ENCODE data around the gene KLF11. TPM values are rescaled to one million over a fixed set of nuclear protein-coding genes. Genes with fewer than 3 reads are reported as not detected.
A peak's percentile ranks its signal among the peaks of the same experiment; 100 is the strongest.

KLF11 gene
- polyA plus RNA-seq, 3 donors, result 21.0 to 69.8 (median 25.3) TPM

DNA sequence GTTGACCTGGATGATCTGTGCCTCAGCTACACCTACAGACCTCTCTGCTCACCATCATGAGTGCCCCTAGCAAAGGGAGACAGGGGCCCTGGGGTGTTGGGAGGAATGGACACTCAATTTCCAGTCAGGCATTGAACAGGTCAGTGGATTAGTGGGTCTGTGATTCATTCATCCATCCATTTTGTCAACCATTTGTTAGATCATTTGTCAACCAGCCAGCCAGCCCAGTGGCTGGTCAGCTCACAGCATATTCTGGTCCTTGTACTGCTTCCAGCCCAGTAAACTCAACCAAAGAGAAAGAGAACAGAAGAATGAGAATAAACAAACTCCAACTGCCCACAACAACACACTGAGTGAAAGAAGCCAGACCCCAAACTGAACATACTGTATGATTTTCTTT lies 4.6 kb upstream of the KLF11 start:
- H3K79me2 ChIP-seq (ENCODE audit: insufficient read depth, low read length), result no peaks in the 10 kb centered on the region
- H3K4me3 Mint-ChIP-seq, result no peak overlapping the region
- H3K27ac ChIP-seq (ENCODE audit: low read depth in 1 of 2, low read length in 2 of 2), result no peak overlapping the region
- peaks cover 52 to 58% of the 10 kb centered on the region in 2 donors for H3K4me1 ChIP-seq (ENCODE audit: control insufficient read depth in 1 of 2, insufficient read depth in 2 of 2, low read length in 2 of 2)
- no peaks in the 10 kb centered on the region for H3K36me3 ChIP-seq (replicated peaks in 1 of 2; ENCODE audit: control insufficient read depth in 1 of 2, insufficient read depth in 2 of 2, low read length in 2 of 2)
- H3K4me1 Mint-ChIP-seq, result peaks cover 68% of the 10 kb centered on the region
- H3K4me3 ChIP-seq (replicated peaks in 1 of 3; ENCODE audit: low read depth in 2 of 3, low read length in 3 of 3), result no peak overlapping the region
- H3K27me3 Mint-ChIP-seq (ENCODE audit: low read depth in 3 of 3), result peaks cover 2 to 28% (median 11%) of the 10 kb centered on the region in 3 donors
- no peaks in the 10 kb centered on the region for H3K27me3 ChIP-seq (ENCODE audit: control insufficient read depth in 2 of 2, insufficient read depth in 2 of 2, low read length in 2 of 2)
- peak overlapping the region in 2 of 7 donors; percentile 21 to 23 for H3K27ac Mint-ChIP-seq
- no peak overlapping the region for H3K9ac ChIP-seq (ENCODE audit: insufficient read depth, low read length, poor library complexity, severe bottlenecking)
- TF ChIP-seq, protein P1, sequence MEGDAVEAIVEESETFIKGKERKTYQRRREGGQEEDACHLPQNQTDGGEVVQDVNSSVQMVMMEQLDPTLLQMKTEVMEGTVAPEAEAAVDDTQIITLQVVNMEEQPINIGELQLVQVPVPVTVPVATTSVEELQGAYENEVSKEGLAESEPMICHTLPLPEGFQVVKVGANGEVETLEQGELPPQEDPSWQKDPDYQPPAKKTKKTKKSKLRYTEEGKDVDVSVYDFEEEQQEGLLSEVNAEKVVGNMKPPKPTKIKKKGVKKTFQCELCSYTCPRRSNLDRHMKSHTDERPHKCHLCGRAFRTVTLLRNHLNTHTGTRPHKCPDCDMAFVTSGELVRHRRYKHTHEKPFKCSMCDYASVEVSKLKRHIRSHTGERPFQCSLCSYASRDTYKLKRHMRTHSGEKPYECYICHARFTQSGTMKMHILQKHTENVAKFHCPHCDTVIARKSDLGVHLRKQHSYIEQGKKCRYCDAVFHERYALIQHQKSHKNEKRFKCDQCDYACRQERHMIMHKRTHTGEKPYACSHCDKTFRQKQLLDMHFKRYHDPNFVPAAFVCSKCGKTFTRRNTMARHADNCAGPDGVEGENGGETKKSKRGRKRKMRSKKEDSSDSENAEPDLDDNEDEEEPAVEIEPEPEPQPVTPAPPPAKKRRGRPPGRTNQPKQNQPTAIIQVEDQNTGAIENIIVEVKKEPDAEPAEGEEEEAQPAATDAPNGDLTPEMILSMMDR (IDR thresholded peaks at IDR 0.05), result no peak
- no peak overlapping the region for H3K4me2 ChIP-seq (replicated peaks; ENCODE audit: extremely low read depth, low read length, poor library complexity, severe bottlenecking)
- peaks cover 0 to 6% (median 0%) of the 10 kb centered on the region in 7 donors for H3K9me3 Mint-ChIP-seq
- no peak overlapping the region for H2AFZ ChIP-seq (ENCODE audit: insufficient read depth, low read depth, low read length, poor library complexity, severe bottlenecking)
- peaks cover 27 to 31% of the 10 kb centered on the region in 2 donors for H3K36me3 Mint-ChIP-seq
- intact Hi-C loops (cut with micrococcal nuclease), result no loop called here
- no peaks in the 10 kb centered on the region for H3K9me3 ChIP-seq (replicated peaks in 1 of 2; ENCODE audit: control insufficient read depth in 1 of 2, insufficient read depth in 1 of 2, low read length in 2 of 2)
- DNase-seq, result no peak
- no peaks in the 10 kb centered on the region for H4K20me1 ChIP-seq (ENCODE audit: insufficient read depth, low read length)

DNA sequence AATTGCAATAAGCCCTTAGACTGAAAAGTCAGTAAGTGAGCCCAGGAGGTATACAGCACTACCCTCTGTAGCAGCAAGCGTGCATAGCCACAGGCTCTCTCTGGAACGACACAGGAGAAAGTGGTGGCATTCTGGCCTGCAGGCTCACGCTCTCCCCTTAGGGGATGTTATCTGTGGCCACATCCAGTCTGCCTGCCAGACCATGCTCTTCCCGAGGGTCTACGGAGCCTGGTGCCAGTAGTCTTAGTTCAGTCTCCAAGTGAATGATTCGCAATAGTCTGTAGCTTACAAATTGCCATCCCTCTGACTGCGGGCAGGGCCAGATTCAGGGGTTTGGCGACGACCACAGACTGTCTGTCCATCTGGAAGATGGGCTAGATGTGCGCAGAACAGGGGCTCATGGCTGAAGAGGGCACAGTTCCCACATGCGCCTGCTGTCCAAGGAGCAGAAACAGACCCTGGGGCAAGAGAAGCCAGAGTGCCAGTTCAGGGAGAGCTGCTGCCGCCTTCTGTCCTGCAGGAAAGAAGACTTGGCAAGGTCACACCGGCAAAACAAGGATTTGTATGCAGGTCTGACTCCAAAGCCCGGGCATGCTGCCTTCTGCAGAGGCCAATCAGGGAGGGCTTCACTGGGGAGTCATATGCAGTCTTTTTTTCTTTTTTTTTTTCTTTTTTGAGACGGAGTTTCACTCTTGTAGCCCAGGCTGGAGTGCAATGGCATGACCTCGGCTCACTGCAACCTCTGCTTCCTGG lies 3.5 kb upstream of the KLF11 start:
- no peak for DNase-seq
- no peaks in the 10 kb centered on the region for H3K9me3 ChIP-seq (replicated peaks in 1 of 2; ENCODE audit: control insufficient read depth in 1 of 2, insufficient read depth in 1 of 2, low read length in 2 of 2)
- H3K27me3 Mint-ChIP-seq (ENCODE audit: low read depth in 3 of 3), result peaks cover 2 to 28% (median 11%) of the 10 kb centered on the region in 3 donors
- H3K9me3 Mint-ChIP-seq, result peaks cover 0 to 5% (median 0%) of the 10 kb centered on the region in 7 donors
- H3K4me1 ChIP-seq (ENCODE audit: control insufficient read depth in 1 of 2, insufficient read depth in 2 of 2, low read length in 2 of 2), result peaks cover 48 to 55% of the 10 kb centered on the region in 2 donors
- peaks cover 27 to 31% of the 10 kb centered on the region in 2 donors for H3K36me3 Mint-ChIP-seq
- H4K20me1 ChIP-seq (ENCODE audit: insufficient read depth, low read length), result peaks cover 8% of the 10 kb centered on the region
- TF ChIP-seq, protein P1 (IDR thresholded peaks at IDR 0.05), result no peak
- WGBS (ENCODE audit: insufficient coverage), result 95% methylated on average over 13 of the region's 16 CpGs
- no peak overlapping the region for H3K4me3 Mint-ChIP-seq
- no peak overlapping the region for H3K4me3 ChIP-seq (replicated peaks in 1 of 3; ENCODE audit: low read depth in 2 of 3, low read length in 3 of 3)
- H3K4me2 ChIP-seq (replicated peaks; ENCODE audit: extremely low read depth, low read length, poor library complexity, severe bottlenecking), result no peak overlapping the region
- peak overlapping the region in 1 of 7 donors; percentile 11 for H3K27ac Mint-ChIP-seq
- intact Hi-C loops (cut with micrococcal nuclease), result loop anchor here (10.0 kb wide), 2 partner anchors 225 to 485 kb away; partner anchors contain the start of gene ADAM17 (in 1 of the 2)
- H3K9ac ChIP-seq (ENCODE audit: insufficient read depth, low read length, poor library complexity, severe bottlenecking), result no peak overlapping the region
- H2AFZ ChIP-seq (ENCODE audit: insufficient read depth, low read depth, low read length, poor library complexity, severe bottlenecking), result no peak overlapping the region
- peaks cover 65% of the 10 kb centered on the region for H3K4me1 Mint-ChIP-seq
- no peaks in the 10 kb centered on the region for H3K27me3 ChIP-seq (ENCODE audit: control insufficient read depth in 2 of 2, insufficient read depth in 2 of 2, low read length in 2 of 2)
- H3K27ac ChIP-seq (ENCODE audit: low read depth in 1 of 2, low read length in 2 of 2), result no peak overlapping the region
- no peaks in the 10 kb centered on the region for H3K36me3 ChIP-seq (replicated peaks in 1 of 2; ENCODE audit: control insufficient read depth in 1 of 2, insufficient read depth in 2 of 2, low read length in 2 of 2)
- H3K79me2 ChIP-seq (ENCODE audit: insufficient read depth, low read length), result peaks cover 6% of the 10 kb centered on the region
